Left ventricle myocardium inferior (tissue), 1 donor: ENCODE data around the gene CNDP1. TPM values are rescaled to one million over a fixed set of nuclear protein-coding genes. Genes with fewer than 3 reads are reported as not detected.

Experiments used
- DNase-seq: peaks from one replicate; pipeline ENCODE4 v3.0.0-alpha.2; 2020
- H3K27ac ChIP-seq: fragments of 200-600 bp; replicated peaks from 2 replicates; pipeline ENCODE4 v1.8.0; 2021
- H3K27me3 ChIP-seq: fragments of 200-600 bp; 2 replicates; pipeline ENCODE4 v1.8.0; 2021; ENCODE audit warnings: low read depth
- H3K36me3 ChIP-seq: fragments of 200-600 bp; 2 replicates; pipeline ENCODE4 v1.8.0; 2021
- H3K4me1 ChIP-seq: fragments of 200-600 bp; 2 replicates; pipeline ENCODE4 v1.8.0; 2021
- H3K4me3 ChIP-seq: fragments of 200-600 bp; 2 replicates; pipeline ENCODE4 v1.8.0; 2021; ENCODE audit warnings: mild to moderate bottlenecking, moderate library complexity
- H3K9me3 ChIP-seq: fragments of 200-600 bp; replicated peaks from 2 replicates; pipeline ENCODE4 v1.8.0; 2021
- CTCF ChIP-seq: fragments of 200-600 bp; IDR thresholded peaks from 2 replicates; pipeline ENCODE4 v1.8.0; 2021; ENCODE audit warnings: antibody characterized with exemption, mild to moderate bottlenecking, borderline replicate concordance
- intact Hi-C: fragments of 100-400 bp; cut with micrococcal nuclease; formaldehyde crosslinking; loops from one replicate; pipeline ENCODE4 v1.11.0; 2022
- total RNA-seq: library from RNA; stranded (reverse); fragmentation: NEBNext Ultra II Directional; extraction: Animal tissue kit (Norgen Biotek cat#: 25700); gene quantifications from one replicate; pipeline ENCODE4 v1.2.1, GENCODE V29; 2021
- donor health status: DM: no; HTN: yes; CAD: no; lungs with severe emphysema.

CNDP1 gene
- total RNA-seq, 1 donor from 2014 or later = not detected

- peaks cover 97% of the 10 kb centered on the region for H3K36me3 ChIP-seq
- intact Hi-C loops = no loop called here
- no peaks in the 10 kb centered on the region for H3K4me1 ChIP-seq
- no peak for DNase-seq
- H3K27me3 ChIP-seq = no peaks in the 10 kb centered on the region
- no peak overlapping the region for H3K4me3 ChIP-seq
- no peak overlapping the region for H3K27ac ChIP-seq
- no peaks in the 10 kb centered on the region for H3K9me3 ChIP-seq
- TF ChIP-seq CTCF = no peak
These were observed 18.6 kb upstream of the CNDP1 start for GRCh38 chr18:74515620-74516231.

GRCh38 chr18:74516271-74517235, 17.7 kb upstream of the CNDP1 start:
- peaks cover 97% of the 10 kb centered on the region for H3K36me3 ChIP-seq
- intact Hi-C loops = no loop called here

GRCh38 chr18:74517236-74517630, 17.1 kb upstream of the CNDP1 start:
- Histone ChIP-seq H3K4me1 (no peaks in the 10 kb centered on the region), H3K36me3 (peaks cover 95% of the 10 kb centered on the region), H3K4me3 (no peak overlapping the region), H3K27me3 (no peaks in the 10 kb centered on the region), H3K27ac (no peak overlapping the region), H3K9me3 (no peaks in the 10 kb centered on the region)
- DNase-seq = no peak
- TF ChIP-seq CTCF = no peak
- intact Hi-C loops = no loop called here

More at GRCh38 chr18:74516271-74517235, 17.7 kb upstream of the CNDP1 start:
- H3K27me3 ChIP-seq = no peaks in the 10 kb centered on the region
- H3K4me1 ChIP-seq = no peaks in the 10 kb centered on the region
- TF ChIP-seq CTCF = no peak
- no peaks in the 10 kb centered on the region for H3K9me3 ChIP-seq
- no peak overlapping the region for H3K27ac ChIP-seq
- H3K4me3 ChIP-seq = no peak overlapping the region
- DNase-seq = no peak

GRCh38 chr18:74518456-74519295, 15.6 kb upstream of the CNDP1 start:
- no peak for TF ChIP-seq CTCF
- no peaks in the 10 kb centered on the region for H3K27me3 ChIP-seq
- no peak overlapping the region for H3K4me3 ChIP-seq
- peaks cover 4% of the 10 kb centered on the region for H3K4me1 ChIP-seq
- DNase-seq = no peak
- peaks cover 80% of the 10 kb centered on the region for H3K36me3 ChIP-seq
- no peak overlapping the region for H3K27ac ChIP-seq
- intact Hi-C loops = no loop called here
- no peaks in the 10 kb centered on the region for H3K9me3 ChIP-seq
